Panc1 (cell line): ENCODE results near the gene CLBA1. TPM values are rescaled to one million over a fixed set of nuclear protein-coding genes. Genes with fewer than 3 reads are reported as not detected.

ENCODE experiments used
- ATAC-seq: fragments of 200-7000 bp; cut with Tn5 transposase; 2 replicates; pipeline ENCODE4 v1.9.1; 2020; ENCODE audit warnings: mild to moderate bottlenecking, moderate library complexity
- BruUV-seq: library from RNA; stranded (reverse); fragments of 400-500 nt; replicated peaks from 2 replicates; lab custom pipeline; 2021; lab: Mats Ljungman, UMichigan
- CTCF ChIA-PET: fragments of 300-600 bp; sonication (Branson Sonifier 250); formaldehyde crosslinking; loops from one replicate; lab custom pipeline; 2022; ENCODE audit warnings: antibody characterized with exemption; lab: Charles Lee
- POLR2A ChIA-PET: fragments of 300-600 bp; sonication (Branson Sonifier 250); formaldehyde crosslinking; loops from one replicate; lab custom pipeline; 2022; ENCODE audit warnings: antibody characterized with exemption; lab: Charles Lee
- DNase-seq: peaks from one replicate; pipeline ENCODE4 v3.0.0-alpha.2; 2010; ENCODE audit warnings: low read depth, low spot score
- H3K27ac ChIP-seq: 2 replicates; pipeline ENCODE4 v1.5.1; 2011; ENCODE audit warnings: mild to moderate bottlenecking, low read length, inconsistent platforms
- H3K27me3 ChIP-seq: fragments of 200-500 bp; sonication (Bioruptor generic); 2 replicates; pipeline ENCODE4 v1.6.0; 2014; ENCODE audit warnings: low read length, inconsistent platforms; ENCODE audit not compliant: control insufficient read depth, insufficient read depth
- H3K36me3 ChIP-seq: fragments of 200-500 bp; sonication (Bioruptor generic); 2 replicates; pipeline ENCODE4 v1.5.1; 2014; ENCODE audit warnings: inconsistent platforms, mild to moderate bottlenecking, low read length, moderate library complexity; ENCODE audit not compliant: control insufficient read depth, insufficient read depth
- H3K4me1 ChIP-seq: 2 replicates; pipeline ENCODE4 v1.5.1; 2011; ENCODE audit warnings: inconsistent platforms, mild to moderate bottlenecking, low read length, moderate library complexity; ENCODE audit not compliant: control insufficient read depth, insufficient read depth
- H3K4me3 ChIP-seq, 2 experiments: 2 replicates each; pipeline ENCODE4 v1.5.1; 2011 to 2012; ENCODE audit warnings: low read depth in 2 of 2, low read length in 2 of 2, mild to moderate bottlenecking in 2 of 2, inconsistent platforms in 1 of 2, moderate library complexity in 1 of 2
- H3K9me3 ChIP-seq: fragments of 200-500 bp; sonication (Bioruptor generic); 2 replicates; pipeline ENCODE4 v1.5.1; 2014; ENCODE audit warnings: low read depth, mild to moderate bottlenecking, inconsistent platforms, low read length, moderate library complexity; ENCODE audit not compliant: control insufficient read depth, insufficient read depth
- CTCF ChIP-seq: fragments of 450-650 bp; IDR thresholded peaks from 2 replicates; pipeline ENCODE4 v1.5.1; 2017; ENCODE audit warnings: mild to moderate bottlenecking
- POLR2AphosphoS5 ChIP-seq: IDR thresholded peaks from 2 replicates; pipeline ENCODE4 v1.6.1; 2012; ENCODE audit warnings: mild to moderate bottlenecking, low read depth, low read length, moderate library complexity
- REST ChIP-seq, 2 experiments: IDR thresholded peaks; 2 replicates each; pipeline ENCODE4 v1.6.1; 2011 to 2012; ENCODE audit warnings: low read depth in 2 of 2, control low read depth in 1 of 2, low read length in 1 of 2, mild to moderate bottlenecking in 1 of 2, moderate library complexity in 1 of 2; ENCODE audit not compliant: insufficient read depth in 1 of 2
- SIN3A ChIP-seq: IDR thresholded peaks from 2 replicates; pipeline ENCODE4 v1.6.1; 2012; ENCODE audit warnings: low read depth, mild to moderate bottlenecking, low read length, moderate library complexity, borderline replicate concordance; ENCODE audit not compliant: insufficient read depth
- TCF7L2 ChIP-seq: IDR thresholded peaks from 2 replicates; pipeline ENCODE4 v1.6.1; 2011; ENCODE audit warnings: mild to moderate bottlenecking, low read depth, low read length, inconsistent platforms
- in situ Hi-C: cut with HindIII; loops from 2 replicates; pipeline ENCODE4 v1.10.0; 2016; ENCODE audit warnings: low sequenced_read_pairs, low pct_unique_long_range_greater_than_20kb
- intact Hi-C: fragments of 100-400 bp; cut with micrococcal nuclease; formaldehyde crosslinking; loops from one replicate; pipeline ENCODE4 v1.10.0; 2022; ENCODE audit not compliant: unreplicated experiment
- total RNA-seq: library from RNA; stranded (reverse); gene quantifications from one replicate; pipeline ENCODE4 v1.2.1, GENCODE V29; 2021; ENCODE audit not compliant: unreplicated experiment

Gene CLBA1
- total RNA-seq, 1 experiment from 2014 or later = 13.8 TPM

- peak; percentile 7; the same call in 1 of the 2 replicates for ATAC-seq
- ChIA-PET CTCF (no interaction called here), POLR2A (no interaction called here)
- Histone ChIP-seq H3K4me3 (no peak overlapping the region), H3K27me3 (no peaks in the 10 kb centered on the region), H3K4me1 (no peaks in the 10 kb centered on the region), H3K9me3 (no peaks in the 10 kb centered on the region), H3K27ac (no peak overlapping the region), H3K36me3 (peaks cover 5% of the 10 kb centered on the region)
- no TSS peak for BruUV-seq
- TF ChIP-seq TCF7L2 = no peak
- TF ChIP-seq REST (IDR thresholded peaks at IDR 0.05; ENCODE audit: insufficient read depth in 1 of 2, low read depth in 2 of 2, low read length in 1 of 2) = no peak
- no peak for TF ChIP-seq SIN3A
- TF ChIP-seq CTCF = no peak
- TF ChIP-seq POLR2AphosphoS5 = no peak; the same call in 1 of the 2 replicates
- peak; percentile 17 for DNase-seq
- intact Hi-C loops (no loop called here), in situ Hi-C loops (no loop called here)
Measured at GRCh38 chr14:104936361-104937155, 49.0 kb upstream of the CLBA1 start.

- intact Hi-C loops (no loop called here), in situ Hi-C loops (no loop called here)
- Histone ChIP-seq H3K4me3 (no peak overlapping the region), H3K27me3 (no peaks in the 10 kb centered on the region), H3K36me3 (peaks cover 5% of the 10 kb centered on the region), H3K27ac (no peak overlapping the region), H3K9me3 (no peaks in the 10 kb centered on the region), H3K4me1 (no peaks in the 10 kb centered on the region)
- POLR2A ChIA-PET = no interaction called here
- DNase-seq (peak; percentile 17), ATAC-seq (peak; percentile 1; the same call in 1 of the 2 replicates)
- BruUV-seq = no TSS peak
- CTCF ChIA-PET = no interaction called here
- TF ChIP-seq TCF7L2 = no peak
- TF ChIP-seq SIN3A = no peak
- TF ChIP-seq REST (IDR thresholded peaks at IDR 0.05; ENCODE audit: insufficient read depth in 1 of 2, low read depth in 2 of 2, low read length in 1 of 2) = no peak
- TF ChIP-seq CTCF = no peak
- no peak; the same call in none of the 2 replicates for TF ChIP-seq POLR2AphosphoS5
Measured at GRCh38 chr14:104937161-104937560, 48.4 kb upstream of the CLBA1 start.
